HG03095 (cell line): ENCODE measurements around the gene FOXO3.

ENCODE experiments used
- ATAC-seq: cut with Tn5 transposase; IDR thresholded peaks from one replicate; pipeline ENCODE4 v1.9.1; 2021; ENCODE audit warnings: moderate library complexity; ENCODE audit not compliant: unreplicated experiment

Gene FOXO3

GRCh38 chr6:108706649-108707048 lies 145.9 kb downstream of the FOXO3 start:
- no peak for ATAC-seq

- ATAC-seq = no peak
Measured at GRCh38 chr6:108707328-108707976, 146.7 kb downstream of the FOXO3 start.

DNA sequence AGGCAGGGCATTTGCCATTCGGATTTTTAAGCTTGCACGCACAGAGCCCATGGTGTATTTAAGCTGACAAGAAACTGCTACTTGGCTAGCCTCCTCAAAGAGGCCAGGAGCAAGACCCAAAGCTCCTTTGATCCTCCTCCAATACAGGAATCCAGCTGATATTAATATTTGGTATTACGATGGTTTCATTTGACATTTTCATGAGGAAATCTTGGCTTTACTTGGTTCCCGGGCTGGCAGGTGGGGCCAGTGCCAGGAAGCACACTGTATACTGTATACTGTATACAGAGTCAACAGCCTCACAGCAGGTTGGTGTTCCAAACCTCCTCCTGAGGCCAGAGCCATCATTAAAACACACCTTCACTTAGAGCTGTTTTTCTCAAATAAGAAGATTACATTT lies 149.3 kb downstream of the FOXO3 start:
- no peak for ATAC-seq

DNA sequence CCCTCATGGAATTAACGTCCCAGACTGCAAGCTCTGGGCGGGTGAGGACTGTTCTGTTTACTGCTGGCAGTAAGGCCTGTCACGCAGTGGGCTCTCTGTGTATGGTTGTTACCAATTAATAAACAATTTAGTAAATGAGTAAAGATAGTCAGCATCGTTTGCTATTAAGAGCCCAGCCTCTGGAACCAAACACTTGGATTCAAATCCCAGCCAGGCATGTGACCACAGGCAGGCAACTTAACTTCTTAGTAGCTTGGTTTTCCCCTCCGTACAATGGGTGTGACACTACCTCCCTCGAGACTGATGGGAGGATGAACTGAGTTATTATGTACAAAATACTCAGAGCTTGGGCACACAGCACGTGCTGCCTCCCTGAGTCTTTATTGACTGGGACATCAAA lies 149.8 kb downstream of the FOXO3 start:
- no peak for ATAC-seq

DNA sequence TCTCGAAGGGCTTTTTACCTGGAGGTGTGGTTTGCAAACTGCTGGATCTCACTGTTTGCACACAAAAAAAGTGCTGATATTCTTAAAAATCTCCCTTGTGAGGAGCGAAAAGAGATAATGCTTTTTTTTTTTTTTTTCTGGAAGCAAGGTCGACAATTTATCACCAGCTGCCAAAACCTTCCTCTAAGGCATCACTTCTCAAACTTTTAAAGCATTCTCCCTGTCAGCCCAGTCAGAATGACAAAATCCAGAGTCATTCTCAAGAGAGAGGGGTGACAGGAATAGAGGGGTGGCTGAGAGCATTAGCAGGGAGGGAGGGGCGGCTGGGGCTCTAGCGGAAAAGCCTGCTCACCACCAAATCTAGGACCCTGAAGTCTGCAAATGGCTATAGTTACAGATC lies 150.4 kb downstream of the FOXO3 start:
- ATAC-seq = no peak

- ATAC-seq = no peak
Measured at GRCh38 chr6:108711826-108712225, 151.1 kb downstream of the FOXO3 start.

- ATAC-seq = no peak
Measured at GRCh38 chr6:108712946-108713345, 152.2 kb downstream of the FOXO3 start.

- no peak for ATAC-seq
Measured at GRCh38 chr6:108714101-108714765, 153.5 kb downstream of the FOXO3 start.

GRCh38 chr6:108714766-108715414 lies 154.2 kb downstream of the FOXO3 start:
- ATAC-seq = no peak

DNA sequence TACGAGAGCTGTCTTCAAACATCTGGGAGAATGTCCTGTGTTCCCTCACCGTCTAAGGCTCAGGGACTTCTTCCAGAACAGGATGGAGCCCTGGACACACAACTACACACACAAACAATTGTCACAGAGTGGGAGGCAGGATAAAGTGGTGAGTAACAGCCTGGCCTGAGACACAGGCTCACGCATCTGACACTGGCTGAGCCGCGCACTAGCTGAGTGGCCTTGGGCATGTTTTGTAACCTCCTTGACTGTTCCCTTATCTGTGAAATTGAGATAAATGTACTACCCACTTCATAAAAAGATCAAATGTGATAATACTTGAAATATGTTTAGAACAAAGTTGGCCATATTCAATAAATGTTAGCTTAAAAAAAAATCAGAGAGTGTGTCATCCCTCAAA lies 155.1 kb downstream of the FOXO3 start:
- ATAC-seq = no peak

DNA sequence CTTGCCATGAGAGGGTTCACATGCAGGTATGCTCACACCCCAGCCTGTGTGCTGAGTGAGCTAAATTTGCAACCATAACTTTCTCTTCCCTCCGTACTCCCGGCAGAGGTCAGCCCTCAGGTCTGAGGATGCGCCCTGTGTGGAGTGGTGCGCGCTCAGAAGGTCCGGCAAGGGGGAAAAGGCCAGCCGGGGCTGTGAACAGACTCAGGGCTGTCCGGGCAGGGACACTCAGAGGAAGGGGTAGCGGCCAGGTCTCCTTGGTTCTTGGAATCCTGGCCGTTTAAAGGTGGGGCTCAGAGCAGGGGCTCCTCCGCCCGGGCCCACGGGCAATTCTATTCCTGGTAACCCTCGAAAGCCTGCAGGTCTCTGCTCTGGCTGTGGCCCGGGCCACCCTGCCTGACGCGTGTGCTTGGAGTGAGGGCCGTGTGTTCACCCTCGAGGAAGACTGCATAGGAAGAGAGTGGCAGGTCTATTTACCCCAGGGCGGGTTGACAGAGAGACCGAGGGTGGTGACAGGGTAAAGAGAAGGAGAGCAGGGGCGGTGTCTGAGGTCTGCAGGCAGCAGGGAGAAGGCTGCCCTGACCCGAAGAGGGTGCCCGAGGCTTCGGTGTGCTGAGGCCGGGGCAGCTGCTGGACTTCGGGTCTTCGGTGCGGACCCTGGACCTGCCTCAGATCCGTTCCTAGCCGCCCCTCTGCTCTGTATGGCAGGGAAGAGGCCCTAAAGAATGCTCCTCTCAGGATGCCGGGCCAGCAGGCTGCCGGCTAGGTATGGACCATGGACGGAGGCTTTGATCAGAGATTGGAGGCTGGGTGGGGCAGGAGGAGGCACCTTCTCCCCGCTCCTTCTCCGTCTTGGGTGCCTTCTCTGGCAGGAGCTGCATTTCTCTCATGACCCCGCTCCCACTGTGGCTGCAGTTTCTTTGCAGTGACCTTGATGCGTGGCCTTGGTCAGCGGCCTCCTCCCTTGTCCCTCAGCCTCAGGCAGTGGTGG lies 156.4 kb downstream of the FOXO3 start:
- no peak for ATAC-seq

DNA sequence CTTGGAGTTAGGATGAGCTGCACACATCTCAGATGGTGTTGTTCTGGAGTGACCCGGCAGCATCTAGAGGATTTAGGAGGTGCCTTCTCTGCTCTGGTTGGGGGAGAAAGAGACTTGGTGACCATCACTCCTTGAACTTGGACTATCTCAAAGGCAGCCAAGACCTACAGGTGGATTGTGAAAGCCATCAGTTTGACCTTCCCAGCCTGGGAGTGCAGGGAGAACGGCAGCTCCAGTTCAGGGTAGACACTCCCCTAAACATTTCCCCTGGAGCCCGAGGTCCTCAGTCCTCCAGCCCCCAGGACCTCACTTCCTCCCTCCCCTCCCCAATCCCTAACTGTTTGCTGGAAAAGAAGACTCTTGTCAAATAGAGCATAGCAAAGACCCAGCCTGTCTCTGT lies 158.8 kb downstream of the FOXO3 start:
- no peak for ATAC-seq

GRCh38 chr6:108720827-108721226 lies 160.1 kb downstream of the FOXO3 start:
- no peak for ATAC-seq

DNA sequence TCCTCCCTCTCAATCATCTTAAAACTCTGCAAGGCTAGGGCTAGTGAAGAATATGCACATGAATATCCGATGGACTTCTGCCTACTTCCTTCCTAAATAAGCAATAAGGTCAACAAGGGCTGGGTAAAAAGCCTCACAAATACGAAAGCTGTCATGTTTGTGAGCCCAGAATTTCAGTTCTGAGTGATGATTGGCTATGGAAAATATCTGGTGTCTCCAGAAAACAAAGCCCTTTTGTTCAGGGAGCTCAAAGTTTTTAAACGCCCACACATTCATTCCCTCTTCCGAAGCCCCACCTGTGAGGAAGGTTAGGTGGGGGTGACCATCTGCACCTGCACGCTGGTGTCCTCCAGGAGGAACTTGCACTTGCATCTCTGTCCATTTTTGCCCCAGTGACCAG lies 160.6 kb downstream of the FOXO3 start:
- no peak for ATAC-seq

GRCh38 chr6:108723594-108723993 lies 162.9 kb downstream of the FOXO3 start:
- ATAC-seq = no peak

GRCh38 chr6:108726726-108727339 lies 166.1 kb downstream of the FOXO3 start:
- no peak for ATAC-seq

DNA sequence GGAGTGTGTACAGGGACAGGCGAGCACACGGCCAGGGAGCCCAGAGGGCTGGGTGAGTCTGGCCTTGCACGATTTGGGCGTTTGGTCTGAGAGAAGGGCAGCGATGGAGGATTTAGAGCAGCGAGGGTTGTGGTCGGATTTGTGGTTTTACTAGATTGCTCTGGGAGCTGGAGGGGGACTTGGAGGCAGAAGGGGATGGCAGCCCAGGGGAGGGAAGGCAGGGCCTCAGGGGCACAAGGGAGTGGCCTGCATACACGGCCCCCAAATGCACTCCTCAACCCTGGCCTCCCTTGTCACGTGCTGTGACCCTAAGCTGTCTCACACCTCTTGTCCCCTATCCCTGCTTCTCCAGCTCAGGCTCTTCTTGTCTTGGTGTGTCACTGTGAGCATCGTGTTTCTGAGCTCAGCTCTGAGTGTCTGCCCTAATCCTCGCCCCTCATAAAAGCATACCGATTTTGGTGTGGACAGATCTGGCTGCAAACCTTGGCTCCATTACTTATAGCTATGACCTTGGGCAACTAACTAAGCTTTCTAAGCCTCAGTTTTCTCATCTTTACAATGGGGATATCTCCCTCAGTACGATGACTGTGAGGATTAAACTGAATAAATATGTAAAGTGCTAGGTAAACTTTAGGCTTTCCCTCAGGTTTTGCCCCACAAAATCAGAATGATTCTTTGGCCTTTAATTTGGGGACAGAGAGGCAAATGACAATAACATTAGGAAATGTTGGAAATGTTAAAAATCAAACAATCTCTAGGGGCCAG lies 167.4 kb downstream of the FOXO3 start:
- ATAC-seq = no peak

GRCh38 chr6:108728826-108729225 lies 168.1 kb downstream of the FOXO3 start:
- no peak for ATAC-seq

GRCh38 chr6:108730635-108731515 lies 170.2 kb downstream of the FOXO3 start:
- ATAC-seq = no peak
